GM12892 (cell line): Measurements from ENCODE around the gene CBY2.

Experiments used
- POLR2A ChIP-seq: IDR thresholded peaks from 2 replicates; pipeline ENCODE4 v1.6.1; 2011; ENCODE audit warnings: low read depth, low read length, control low read depth
- POLR2AphosphoS5 ChIP-seq: IDR thresholded peaks from 2 replicates; pipeline ENCODE4 v1.6.1; 2011; ENCODE audit warnings: low read depth, low read length, control low read depth

DNA sequence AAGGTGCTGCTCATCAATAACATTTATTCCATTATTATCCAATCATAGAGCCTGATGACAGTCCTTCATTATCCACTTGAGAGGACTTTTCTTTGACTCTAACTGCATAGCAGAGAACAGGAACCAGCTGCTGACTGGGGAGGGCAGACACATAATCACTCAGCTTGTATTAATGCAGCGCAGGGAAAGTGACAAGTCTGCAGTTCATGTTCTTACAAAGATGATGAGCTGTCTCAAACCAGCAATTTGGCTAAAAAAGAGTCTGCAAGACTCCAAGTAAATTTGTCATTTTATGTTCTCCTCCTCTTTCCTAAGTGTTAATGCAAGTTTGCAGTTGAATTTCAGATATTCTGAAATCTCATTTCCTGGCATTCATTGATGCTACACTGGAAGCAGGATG lies 40.0 kb upstream of the CBY2 start:
- no peak for TF ChIP-seq POLR2A
- no peak for TF ChIP-seq POLR2AphosphoS5
